ENCODE measurements around the gene USP2. TPM values are rescaled to one million over a fixed set of nuclear protein-coding genes. Genes with fewer than 3 reads are reported as not detected.

USP2 gene
- total RNA-seq, 1 donor from 2014 or later = 0.63 TPM

DNA sequence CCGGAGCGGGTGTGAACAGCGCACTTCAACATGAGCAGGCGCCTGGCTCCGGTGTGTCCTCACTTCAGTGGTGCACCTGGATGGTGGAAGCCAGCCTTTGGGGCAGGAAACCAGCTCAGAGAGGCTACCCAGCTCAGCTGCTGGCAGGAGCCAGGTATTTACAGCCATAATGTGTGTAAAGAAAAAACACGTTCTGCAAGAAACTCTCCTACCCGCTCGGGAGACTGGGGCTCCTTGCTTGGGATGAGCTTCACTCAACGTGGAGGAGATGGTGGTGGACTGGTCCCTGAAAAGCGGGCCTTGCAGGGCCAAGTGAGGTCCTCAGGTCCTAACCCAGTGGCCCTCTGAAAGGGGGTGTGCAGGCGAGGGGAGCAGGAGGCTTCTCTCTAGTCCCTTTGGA, 72.1 kb downstream of the USP2 start:
- no peak for DNase-seq (ENCODE audit: low read depth)
- TF ChIP-seq, protein P1, sequence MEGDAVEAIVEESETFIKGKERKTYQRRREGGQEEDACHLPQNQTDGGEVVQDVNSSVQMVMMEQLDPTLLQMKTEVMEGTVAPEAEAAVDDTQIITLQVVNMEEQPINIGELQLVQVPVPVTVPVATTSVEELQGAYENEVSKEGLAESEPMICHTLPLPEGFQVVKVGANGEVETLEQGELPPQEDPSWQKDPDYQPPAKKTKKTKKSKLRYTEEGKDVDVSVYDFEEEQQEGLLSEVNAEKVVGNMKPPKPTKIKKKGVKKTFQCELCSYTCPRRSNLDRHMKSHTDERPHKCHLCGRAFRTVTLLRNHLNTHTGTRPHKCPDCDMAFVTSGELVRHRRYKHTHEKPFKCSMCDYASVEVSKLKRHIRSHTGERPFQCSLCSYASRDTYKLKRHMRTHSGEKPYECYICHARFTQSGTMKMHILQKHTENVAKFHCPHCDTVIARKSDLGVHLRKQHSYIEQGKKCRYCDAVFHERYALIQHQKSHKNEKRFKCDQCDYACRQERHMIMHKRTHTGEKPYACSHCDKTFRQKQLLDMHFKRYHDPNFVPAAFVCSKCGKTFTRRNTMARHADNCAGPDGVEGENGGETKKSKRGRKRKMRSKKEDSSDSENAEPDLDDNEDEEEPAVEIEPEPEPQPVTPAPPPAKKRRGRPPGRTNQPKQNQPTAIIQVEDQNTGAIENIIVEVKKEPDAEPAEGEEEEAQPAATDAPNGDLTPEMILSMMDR (conservative IDR thresholded peaks at IDR 0.05; ENCODE audit: low read depth, low read length) = no peak
- no peak overlapping the region for H3K4me3 ChIP-seq (ENCODE audit: low read depth, low read length)

DNA sequence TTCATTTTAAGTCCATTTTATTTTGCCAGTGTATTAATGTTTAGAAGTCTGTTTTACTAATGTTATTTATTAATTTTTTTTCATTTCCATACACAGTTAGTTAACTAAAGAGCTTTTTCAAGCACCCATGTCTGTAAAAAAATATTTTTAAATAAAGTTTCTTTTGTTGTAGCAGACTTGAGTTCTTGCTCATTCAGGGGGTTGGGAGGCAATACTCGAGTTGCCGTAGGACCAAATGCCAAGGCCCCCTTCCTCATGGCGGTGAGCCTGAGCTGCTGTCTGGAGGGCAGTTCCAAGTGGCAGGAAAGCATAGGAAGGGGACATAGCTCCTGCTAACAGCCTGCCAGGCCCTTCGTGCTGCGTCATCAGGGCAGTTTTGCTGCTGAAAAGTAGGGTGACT, 73.5 kb downstream of the USP2 start:
- TF ChIP-seq, protein P1 (conservative IDR thresholded peaks at IDR 0.05; ENCODE audit: low read depth, low read length) = no peak
- no peak overlapping the region for H3K4me3 ChIP-seq (ENCODE audit: low read depth, low read length)
- DNase-seq (ENCODE audit: low read depth) = no peak

DNA sequence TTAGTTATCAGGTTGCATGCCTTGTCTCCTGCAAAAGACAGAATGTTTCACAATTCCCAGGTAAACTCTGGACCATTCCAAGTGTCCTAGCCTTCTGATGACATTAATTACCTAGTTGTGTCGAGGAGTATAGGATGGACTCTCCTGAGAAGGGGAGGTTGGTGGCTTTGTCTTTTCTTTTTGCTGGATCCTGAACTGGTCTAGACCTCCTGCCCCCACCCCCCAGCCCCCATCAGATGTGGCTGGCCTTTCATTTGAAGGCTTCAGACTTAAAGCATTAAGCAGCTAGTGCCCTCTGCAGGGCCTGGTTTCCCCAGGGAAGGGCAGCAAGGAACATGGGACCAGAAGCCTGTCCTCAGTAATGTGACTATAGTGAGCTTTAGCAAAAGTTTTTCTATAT, 74.3 kb downstream of the USP2 start:
- TF ChIP-seq, protein P1 (conservative IDR thresholded peaks at IDR 0.05; ENCODE audit: low read depth, low read length) = peak; percentile 40
- no peak overlapping the region for H3K4me3 ChIP-seq (ENCODE audit: low read depth, low read length)
- no peak for DNase-seq (ENCODE audit: low read depth)

DNA sequence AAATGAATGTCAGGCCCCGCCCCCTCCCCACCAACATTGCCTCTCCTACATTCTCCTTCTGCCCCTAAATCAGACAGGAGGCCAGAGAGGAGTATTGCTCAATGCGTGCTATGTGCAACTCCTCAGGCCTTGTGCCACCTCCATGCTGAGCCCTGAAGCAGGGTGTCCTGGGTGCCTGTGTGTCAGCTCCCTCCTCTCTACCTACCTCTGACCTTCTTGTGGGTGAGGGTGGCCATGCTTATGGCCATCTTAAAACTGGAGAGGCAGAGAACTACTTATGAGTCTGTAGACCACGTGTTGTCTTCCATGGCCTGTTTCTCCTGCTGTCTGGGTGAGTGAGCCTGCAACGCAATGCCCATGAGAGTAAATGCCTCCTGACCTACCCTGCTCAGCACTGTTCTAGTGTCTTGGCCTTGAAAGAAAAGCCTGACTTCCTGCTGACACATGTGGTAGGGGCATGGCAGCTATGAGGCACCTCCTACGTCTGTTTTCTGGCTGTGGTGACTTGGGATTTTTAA, 75.1 kb downstream of the USP2 start:
- TF ChIP-seq, protein P1 (conservative IDR thresholded peaks at IDR 0.05; ENCODE audit: low read depth, low read length) = no peak
- DNase-seq (ENCODE audit: low read depth) = no peak
- H3K4me3 ChIP-seq (ENCODE audit: low read depth, low read length) = no peak overlapping the region

DNA sequence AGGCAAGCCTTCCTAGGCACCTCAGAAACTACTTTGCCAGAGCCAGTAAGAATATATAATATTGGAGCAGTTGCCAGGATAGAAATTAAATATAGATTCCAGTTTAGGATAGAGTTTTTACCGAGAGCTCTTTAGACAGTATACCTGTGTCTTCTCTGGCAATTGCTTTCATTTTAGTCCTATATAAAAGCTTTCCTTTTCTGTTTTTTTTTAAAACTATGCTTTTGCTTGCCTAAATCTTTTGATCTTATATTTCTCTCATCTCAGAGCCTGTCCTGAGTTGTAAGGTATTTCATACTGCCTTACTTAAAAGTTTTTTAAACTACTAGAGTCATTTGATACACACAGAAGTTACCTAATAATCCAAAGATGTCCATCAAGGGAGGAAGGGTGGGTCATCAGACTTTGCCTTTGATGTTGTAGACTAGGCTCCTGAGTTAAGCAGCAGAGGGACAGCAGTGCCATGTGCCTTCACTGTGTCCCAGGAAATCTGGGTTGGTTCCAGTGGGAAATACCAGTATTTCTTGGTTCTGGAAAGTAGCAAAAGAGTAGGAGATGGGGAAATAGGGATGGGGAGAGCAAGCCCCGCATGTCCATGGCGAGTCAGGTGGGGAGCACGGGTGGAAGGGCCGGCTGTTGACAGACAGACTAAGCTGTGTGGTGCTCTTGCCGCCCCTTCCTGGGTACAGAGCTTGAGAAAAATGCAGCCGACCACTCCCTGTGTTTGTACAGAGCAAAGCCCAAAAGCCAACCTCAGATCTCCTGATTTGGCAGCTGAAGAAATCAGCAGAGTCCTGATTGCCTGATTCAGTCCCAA, 75.7 kb downstream of the USP2 start:
- TF ChIP-seq, protein P1 (conservative IDR thresholded peaks at IDR 0.05; ENCODE audit: low read depth, low read length) = no peak

More for the DNA sequence above, 75.7 kb downstream of the USP2 start:
- no peak for DNase-seq (ENCODE audit: low read depth)
- H3K4me3 ChIP-seq (ENCODE audit: low read depth, low read length) = no peak overlapping the region

Other genes with a start within 250 kb of the USP2 start
- gene ABCG4, start 232.6 kb downstream of the USP2 start, total RNA-seq = under 0.01 TPM in 1 of 2 replicates, not detected in the other
- 13.2 and 14.7 TPM in 2 replicates for gene NLRX1, start 213.0 kb downstream of the USP2 start, total RNA-seq
- not detected in 2 replicates for gene NHERF4, start 196.2 kb downstream of the USP2 start, total RNA-seq
- gene CBL, start 175.4 kb downstream of the USP2 start, total RNA-seq = 11.2 and 17.4 TPM in 2 replicates
- 660 and 1,105 TPM in 2 replicates for gene MCAM, start 64.6 kb downstream of the USP2 start, total RNA-seq
- 18.6 and 21.8 TPM in 2 replicates for gene RNF26, start 47.2 kb downstream of the USP2 start, total RNA-seq
- gene C1QTNF5, start 40.8 kb downstream of the USP2 start, total RNA-seq = 0.87 and 1.8 TPM in 2 replicates
- gene MFRP, start 35.0 kb downstream of the USP2 start, total RNA-seq = not detected in 2 replicates
- gene THY1, start 41.5 kb upstream of the USP2 start, total RNA-seq = 6.4 and 9.0 TPM in 2 replicates

Data from epithelial cell of proximal tubule (primary cell).